DOHH2 (cell line): ENCODE results near the gene SLC12A7.

ENCODE experiments used
- CTCF ChIP-seq: fragments of 200-600 bp; sonication (generic); IDR thresholded peaks from one replicate; pipeline ENCODE4 v1.5.1; 2014; ENCODE audit warnings: antibody characterized with exemption, mild to moderate bottlenecking, low read depth, low read length; ENCODE audit not compliant: poor library complexity, severe bottlenecking
- EZH2phosphoT487 ChIP-seq: fragments of 200-600 bp; sonication (generic); IDR thresholded peaks from 2 replicates; pipeline ENCODE4 v1.6.1; 2017; ENCODE audit warnings: borderline replicate concordance, mild to moderate bottlenecking, antibody characterized with exemption, low read length, moderate library complexity, mixed read lengths

GRCh38 chr5:1138445-1139245, 26.8 kb upstream of the SLC12A7 start:
- TF ChIP-seq CTCF, result no peak
- no peak for TF ChIP-seq EZH2phosphoT487
